ENCODE data around the gene MYMX.

DNA sequence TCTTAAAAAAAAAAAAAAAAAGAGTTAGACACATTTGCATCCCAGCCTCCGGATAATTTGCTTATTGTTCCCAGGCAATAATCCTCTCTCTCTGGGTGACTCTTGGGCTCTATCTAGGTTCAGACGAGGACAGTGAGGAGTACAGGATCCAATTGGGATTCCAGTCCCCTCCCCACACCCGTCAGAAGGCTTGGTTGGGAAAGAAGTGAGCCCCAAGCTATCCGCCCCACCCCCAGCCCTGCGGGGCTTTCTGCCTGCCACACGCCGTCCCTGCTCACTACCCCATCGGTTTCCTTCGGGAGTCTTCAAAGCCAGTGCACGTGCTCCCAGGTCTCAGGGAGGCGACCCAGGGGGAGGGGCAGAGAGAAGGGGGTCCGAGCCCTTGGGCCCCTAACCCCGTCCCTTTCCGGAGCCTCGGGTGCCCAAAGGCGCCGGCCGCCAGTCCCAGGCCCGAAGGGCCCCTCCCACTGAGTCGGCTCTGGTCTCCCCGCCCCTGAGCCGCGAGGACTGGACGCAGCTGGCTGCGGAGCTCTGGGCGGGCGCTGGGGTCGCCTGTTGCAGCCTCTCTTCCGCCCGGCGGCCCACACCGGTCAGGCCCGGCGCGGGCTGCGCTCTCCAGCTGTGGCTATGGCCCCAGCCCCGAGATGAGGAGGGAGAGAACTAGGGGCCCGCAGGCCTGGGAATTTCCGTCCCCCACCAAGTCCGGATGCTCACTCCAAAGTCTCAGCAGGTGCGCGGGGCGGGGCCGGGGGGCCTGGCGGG is 2.5 kb downstream of the MYMX start:
- TF ChIP-seq, protein P1, sequence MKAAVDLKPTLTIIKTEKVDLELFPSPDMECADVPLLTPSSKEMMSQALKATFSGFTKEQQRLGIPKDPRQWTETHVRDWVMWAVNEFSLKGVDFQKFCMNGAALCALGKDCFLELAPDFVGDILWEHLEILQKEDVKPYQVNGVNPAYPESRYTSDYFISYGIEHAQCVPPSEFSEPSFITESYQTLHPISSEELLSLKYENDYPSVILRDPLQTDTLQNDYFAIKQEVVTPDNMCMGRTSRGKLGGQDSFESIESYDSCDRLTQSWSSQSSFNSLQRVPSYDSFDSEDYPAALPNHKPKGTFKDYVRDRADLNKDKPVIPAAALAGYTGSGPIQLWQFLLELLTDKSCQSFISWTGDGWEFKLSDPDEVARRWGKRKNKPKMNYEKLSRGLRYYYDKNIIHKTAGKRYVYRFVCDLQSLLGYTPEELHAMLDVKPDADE (CRISPR knock-in tag; IDR thresholded peaks at IDR 0.05), result no peak
- TF ChIP-seq DNMT1 (CRISPR knock-in tag; IDR thresholded peaks at IDR 0.05), result no peak
- TF ChIP-seq ZNF629 (CRISPR knock-in tag; conservative IDR thresholded peaks at IDR 0.05), result no peak; the same call in 1 of the 2 replicates
- peak; percentile 30; the same call in 1 of the 2 replicates for TF ChIP-seq GATAD2A (CRISPR knock-in tag; IDR thresholded peaks at IDR 0.05)
- peak; percentile 86 for TF ChIP-seq HNRNPK (IDR thresholded peaks at IDR 0.05; ENCODE audit: low read depth, low read length, poor library complexity, severe bottlenecking)
- TF ChIP-seq IRF2 (CRISPR knock-in tag; IDR thresholded peaks at IDR 0.05), result no peak
- TF ChIP-seq, protein P2, sequence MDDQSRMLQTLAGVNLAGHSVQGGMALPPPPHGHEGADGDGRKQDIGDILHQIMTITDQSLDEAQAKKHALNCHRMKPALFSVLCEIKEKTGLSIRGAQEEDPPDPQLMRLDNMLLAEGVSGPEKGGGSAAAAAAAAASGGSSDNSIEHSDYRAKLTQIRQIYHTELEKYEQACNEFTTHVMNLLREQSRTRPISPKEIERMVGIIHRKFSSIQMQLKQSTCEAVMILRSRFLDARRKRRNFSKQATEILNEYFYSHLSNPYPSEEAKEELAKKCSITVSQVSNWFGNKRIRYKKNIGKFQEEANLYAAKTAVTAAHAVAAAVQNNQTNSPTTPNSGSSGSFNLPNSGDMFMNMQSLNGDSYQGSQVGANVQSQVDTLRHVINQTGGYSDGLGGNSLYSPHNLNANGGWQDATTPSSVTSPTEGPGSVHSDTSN (CRISPR knock-in tag; IDR thresholded peaks at IDR 0.05; ENCODE audit: borderline replicate concordance), result no peak; the same call in 1 of the 2 replicates
- TF ChIP-seq FOXM1 (CRISPR knock-in tag; IDR thresholded peaks at IDR 0.05), result no peak
- TF ChIP-seq ZSCAN29 (CRISPR knock-in tag; conservative IDR thresholded peaks at IDR 0.05), result peak; percentile 84
- TF ChIP-seq, protein P3, sequence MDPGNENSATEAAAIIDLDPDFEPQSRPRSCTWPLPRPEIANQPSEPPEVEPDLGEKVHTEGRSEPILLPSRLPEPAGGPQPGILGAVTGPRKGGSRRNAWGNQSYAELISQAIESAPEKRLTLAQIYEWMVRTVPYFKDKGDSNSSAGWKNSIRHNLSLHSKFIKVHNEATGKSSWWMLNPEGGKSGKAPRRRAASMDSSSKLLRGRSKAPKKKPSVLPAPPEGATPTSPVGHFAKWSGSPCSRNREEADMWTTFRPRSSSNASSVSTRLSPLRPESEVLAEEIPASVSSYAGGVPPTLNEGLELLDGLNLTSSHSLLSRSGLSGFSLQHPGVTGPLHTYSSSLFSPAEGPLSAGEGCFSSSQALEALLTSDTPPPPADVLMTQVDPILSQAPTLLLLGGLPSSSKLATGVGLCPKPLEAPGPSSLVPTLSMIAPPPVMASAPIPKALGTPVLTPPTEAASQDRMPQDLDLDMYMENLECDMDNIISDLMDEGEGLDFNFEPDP (CRISPR knock-in tag; conservative IDR thresholded peaks at IDR 0.05), result no peak
- TF ChIP-seq, protein P4, sequence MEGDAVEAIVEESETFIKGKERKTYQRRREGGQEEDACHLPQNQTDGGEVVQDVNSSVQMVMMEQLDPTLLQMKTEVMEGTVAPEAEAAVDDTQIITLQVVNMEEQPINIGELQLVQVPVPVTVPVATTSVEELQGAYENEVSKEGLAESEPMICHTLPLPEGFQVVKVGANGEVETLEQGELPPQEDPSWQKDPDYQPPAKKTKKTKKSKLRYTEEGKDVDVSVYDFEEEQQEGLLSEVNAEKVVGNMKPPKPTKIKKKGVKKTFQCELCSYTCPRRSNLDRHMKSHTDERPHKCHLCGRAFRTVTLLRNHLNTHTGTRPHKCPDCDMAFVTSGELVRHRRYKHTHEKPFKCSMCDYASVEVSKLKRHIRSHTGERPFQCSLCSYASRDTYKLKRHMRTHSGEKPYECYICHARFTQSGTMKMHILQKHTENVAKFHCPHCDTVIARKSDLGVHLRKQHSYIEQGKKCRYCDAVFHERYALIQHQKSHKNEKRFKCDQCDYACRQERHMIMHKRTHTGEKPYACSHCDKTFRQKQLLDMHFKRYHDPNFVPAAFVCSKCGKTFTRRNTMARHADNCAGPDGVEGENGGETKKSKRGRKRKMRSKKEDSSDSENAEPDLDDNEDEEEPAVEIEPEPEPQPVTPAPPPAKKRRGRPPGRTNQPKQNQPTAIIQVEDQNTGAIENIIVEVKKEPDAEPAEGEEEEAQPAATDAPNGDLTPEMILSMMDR (CRISPR knock-in tag; IDR thresholded peaks at IDR 0.05), result no peak; the same call in 1 of the 2 replicates
- no peak; the same call in 1 of the 2 replicates for TF ChIP-seq ZNF558 (CRISPR knock-in tag; IDR thresholded peaks at IDR 0.05; ENCODE audit: borderline replicate concordance)
- no peak for TF ChIP-seq RBM22 (optimal IDR thresholded peaks at IDR 0.05; ENCODE audit: low read length)
- TF ChIP-seq ZNF772 (CRISPR knock-in tag; IDR thresholded peaks at IDR 0.05), result no peak
